ENCODE results near the gene LIN54. TPM values are rescaled to one million over a fixed set of nuclear protein-coding genes. Genes with fewer than 3 reads are reported as not detected.

The LIN54 gene
- total and polyA plus RNA-seq, 2 of the 13 experiments (the other 11 are each of a cell fraction or from before 2014, with no cell fraction given), result 25.2 to 32.9 TPM

DNA sequence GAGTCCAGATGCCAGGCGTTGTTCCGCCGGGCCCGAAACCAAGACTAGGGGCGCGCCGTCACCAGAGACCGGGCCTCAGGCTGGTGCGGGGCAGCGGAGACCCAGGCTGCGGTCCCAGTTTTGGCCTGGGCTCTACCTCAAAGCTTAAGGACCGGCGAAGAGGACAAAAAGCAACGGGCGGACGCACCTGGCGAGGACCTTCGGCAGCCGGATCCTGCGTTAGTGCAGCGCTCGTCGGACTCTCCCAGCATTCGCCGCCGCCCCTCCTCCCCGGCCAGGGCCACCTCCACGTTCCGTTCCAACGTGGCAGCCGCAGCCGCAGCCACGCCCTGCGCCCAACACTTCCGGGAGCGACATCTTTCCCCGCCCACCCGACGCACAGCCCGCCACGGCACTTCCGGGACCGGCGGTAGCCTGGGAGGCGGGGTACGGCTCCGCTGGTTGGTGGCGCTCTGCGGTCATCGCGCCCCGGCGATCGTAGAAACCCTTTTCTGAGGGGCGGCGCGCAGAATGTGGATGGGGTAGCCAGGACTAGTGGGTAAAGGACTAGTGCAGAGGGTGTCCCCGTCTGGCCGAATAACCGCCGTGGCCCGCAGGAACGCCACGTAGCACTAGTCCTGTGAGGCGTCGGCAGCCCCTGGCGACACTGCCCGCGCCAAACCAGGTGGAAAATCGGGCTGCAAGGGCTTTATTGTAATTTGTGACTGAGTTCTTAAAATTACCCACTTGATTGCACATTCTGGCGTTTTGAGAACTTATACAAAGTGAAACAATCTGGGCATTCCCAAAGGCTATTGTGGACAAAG, 119.5 kb downstream of the LIN54 start, which contains the start of gene SEC31A (continued):
- TF ChIP-seq, protein P1, sequence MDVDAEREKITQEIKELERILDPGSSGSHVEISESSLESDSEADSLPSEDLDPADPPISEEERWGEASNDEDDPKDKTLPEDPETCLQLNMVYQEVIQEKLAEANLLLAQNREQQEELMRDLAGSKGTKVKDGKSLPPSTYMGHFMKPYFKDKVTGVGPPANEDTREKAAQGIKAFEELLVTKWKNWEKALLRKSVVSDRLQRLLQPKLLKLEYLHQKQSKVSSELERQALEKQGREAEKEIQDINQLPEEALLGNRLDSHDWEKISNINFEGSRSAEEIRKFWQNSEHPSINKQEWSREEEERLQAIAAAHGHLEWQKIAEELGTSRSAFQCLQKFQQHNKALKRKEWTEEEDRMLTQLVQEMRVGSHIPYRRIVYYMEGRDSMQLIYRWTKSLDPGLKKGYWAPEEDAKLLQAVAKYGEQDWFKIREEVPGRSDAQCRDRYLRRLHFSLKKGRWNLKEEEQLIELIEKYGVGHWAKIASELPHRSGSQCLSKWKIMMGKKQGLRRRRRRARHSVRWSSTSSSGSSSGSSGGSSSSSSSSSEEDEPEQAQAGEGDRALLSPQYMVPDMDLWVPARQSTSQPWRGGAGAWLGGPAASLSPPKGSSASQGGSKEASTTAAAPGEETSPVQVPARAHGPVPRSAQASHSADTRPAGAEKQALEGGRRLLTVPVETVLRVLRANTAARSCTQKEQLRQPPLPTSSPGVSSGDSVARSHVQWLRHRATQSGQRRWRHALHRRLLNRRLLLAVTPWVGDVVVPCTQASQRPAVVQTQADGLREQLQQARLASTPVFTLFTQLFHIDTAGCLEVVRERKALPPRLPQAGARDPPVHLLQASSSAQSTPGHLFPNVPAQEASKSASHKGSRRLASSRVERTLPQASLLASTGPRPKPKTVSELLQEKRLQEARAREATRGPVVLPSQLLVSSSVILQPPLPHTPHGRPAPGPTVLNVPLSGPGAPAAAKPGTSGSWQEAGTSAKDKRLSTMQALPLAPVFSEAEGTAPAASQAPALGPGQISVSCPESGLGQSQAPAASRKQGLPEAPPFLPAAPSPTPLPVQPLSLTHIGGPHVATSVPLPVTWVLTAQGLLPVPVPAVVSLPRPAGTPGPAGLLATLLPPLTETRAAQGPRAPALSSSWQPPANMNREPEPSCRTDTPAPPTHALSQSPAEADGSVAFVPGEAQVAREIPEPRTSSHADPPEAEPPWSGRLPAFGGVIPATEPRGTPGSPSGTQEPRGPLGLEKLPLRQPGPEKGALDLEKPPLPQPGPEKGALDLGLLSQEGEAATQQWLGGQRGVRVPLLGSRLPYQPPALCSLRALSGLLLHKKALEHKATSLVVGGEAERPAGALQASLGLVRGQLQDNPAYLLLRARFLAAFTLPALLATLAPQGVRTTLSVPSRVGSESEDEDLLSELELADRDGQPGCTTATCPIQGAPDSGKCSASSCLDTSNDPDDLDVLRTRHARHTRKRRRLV (CRISPR knock-in tag; IDR thresholded peaks at IDR 0.05), result peak; percentile 90
- TF ChIP-seq, protein P2, sequence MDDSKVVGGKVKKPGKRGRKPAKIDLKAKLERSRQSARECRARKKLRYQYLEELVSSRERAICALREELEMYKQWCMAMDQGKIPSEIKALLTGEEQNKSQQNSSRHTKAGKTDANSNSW (CRISPR knock-in tag; IDR thresholded peaks at IDR 0.05; ENCODE audit: borderline replicate concordance), result peak; percentile 95; the same call in 1 of the 2 replicates
- peak; percentile 82; the same call in 1 of the 2 replicates for TF ChIP-seq RXRA (CRISPR knock-in tag; IDR thresholded peaks at IDR 0.05)
- peak; percentile 67 for TF ChIP-seq TEAD3 (CRISPR knock-in tag; optimal IDR thresholded peaks at IDR 0.05; ENCODE audit: borderline replicate concordance)
- TF ChIP-seq ATF7-NPFF (CRISPR knock-in tag; IDR thresholded peaks at IDR 0.05; ENCODE audit: low read depth), result peak; percentile 71
- TF ChIP-seq GATAD2A (CRISPR knock-in tag; IDR thresholded peaks at IDR 0.05), result peak; percentile 44; the same call in 1 of the 2 replicates
- peak; percentile 98 for TF ChIP-seq GABPB1 (CRISPR knock-in tag; IDR thresholded peaks at IDR 0.05)
- TF ChIP-seq KMT2A (CRISPR knock-in tag; IDR thresholded peaks at IDR 0.05), result peak; percentile 98
- TF ChIP-seq SNAPC2 (CRISPR knock-in tag; IDR thresholded peaks at IDR 0.05), result peak; percentile 87
- peak; percentile 99 for TF ChIP-seq RBFOX2 (IDR thresholded peaks at IDR 0.05; ENCODE audit: low read depth, low read length)
- TF ChIP-seq ZNF749 (CRISPR knock-in tag; IDR thresholded peaks at IDR 0.05; ENCODE audit: borderline replicate concordance), result peak; percentile 60; the same call in 1 of the 2 replicates
- peak; percentile 100 for TF ChIP-seq DMAP1 (CRISPR knock-in tag; IDR thresholded peaks at IDR 0.05)
- peak; percentile 90 for TF ChIP-seq XRCC5 (optimal IDR thresholded peaks at IDR 0.05; ENCODE audit: low read length)
- TF ChIP-seq SMAD3 (CRISPR knock-in tag; IDR thresholded peaks at IDR 0.05), result 0 out of 2 replicates have a peak, but pooled peaks have one; percentile 81
- TF ChIP-seq, protein P3, sequence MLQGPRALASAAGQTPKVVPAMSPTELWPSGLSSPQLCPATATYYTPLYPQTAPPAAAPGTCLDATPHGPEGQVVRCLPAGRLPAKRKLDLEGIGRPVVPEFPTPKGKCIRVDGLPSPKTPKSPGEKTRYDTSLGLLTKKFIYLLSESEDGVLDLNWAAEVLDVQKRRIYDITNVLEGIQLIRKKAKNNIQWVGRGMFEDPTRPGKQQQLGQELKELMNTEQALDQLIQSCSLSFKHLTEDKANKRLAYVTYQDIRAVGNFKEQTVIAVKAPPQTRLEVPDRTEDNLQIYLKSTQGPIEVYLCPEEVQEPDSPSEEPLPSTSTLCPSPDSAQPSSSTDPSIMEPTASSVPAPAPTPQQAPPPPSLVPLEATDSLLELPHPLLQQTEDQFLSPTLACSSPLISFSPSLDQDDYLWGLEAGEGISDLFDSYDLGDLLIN (CRISPR knock-in tag; IDR thresholded peaks at IDR 0.05; ENCODE audit: borderline replicate concordance), result 0 out of 2 replicates have a peak, but pooled peaks have one; percentile 44
- TF ChIP-seq NFE2L2 (IDR thresholded peaks at IDR 0.05; ENCODE audit: low read length), result no peak
